AG10803 (cell line): ENCODE measurements around the gene MMADHC.
"Not testable (repeated sequence)": the region's sequence is repeated elsewhere in the genome, so short reads cannot be mapped to it uniquely, and the experiment has no call there.

Source experiments
- DNase-seq: peaks from one replicate; pipeline ENCODE4 v3.0.0; 2010; ENCODE audit warnings: low read depth
- H3K4me3 ChIP-seq: 2 replicates; pipeline ENCODE4 v1.5.1; 2011; ENCODE audit warnings: mild to moderate bottlenecking, low read length, control low read depth
- TF ChIP-seq, protein P1 (sequence below): conservative IDR thresholded peaks from 2 replicates; pipeline ENCODE4 v1.5.1; 2011; ENCODE audit warnings: mild to moderate bottlenecking, low read length, control low read depth, inconsistent platforms

MMADHC gene

DNA sequence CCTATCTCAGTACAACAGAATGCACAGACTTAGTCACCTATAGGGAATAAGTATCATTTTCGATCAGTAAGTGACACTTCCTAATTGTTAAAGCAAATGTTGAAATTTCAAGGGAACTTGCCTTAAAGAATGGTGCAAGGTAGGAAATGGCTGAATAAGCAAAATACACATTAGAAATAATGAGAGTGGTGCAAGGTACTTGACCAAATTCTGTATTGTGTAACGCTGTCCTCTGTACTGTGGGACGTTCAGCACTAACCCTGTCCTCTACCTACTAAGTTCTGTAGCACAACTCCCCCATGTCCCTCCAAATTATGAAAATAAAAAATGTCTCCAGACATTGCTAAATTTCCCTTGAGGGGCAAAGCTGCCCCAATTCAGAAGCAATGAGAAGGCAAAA is 19.4 kb downstream of the MMADHC start:
- H3K4me3 ChIP-seq: no peak overlapping the region
- no peak for DNase-seq
- TF ChIP-seq, protein P1, sequence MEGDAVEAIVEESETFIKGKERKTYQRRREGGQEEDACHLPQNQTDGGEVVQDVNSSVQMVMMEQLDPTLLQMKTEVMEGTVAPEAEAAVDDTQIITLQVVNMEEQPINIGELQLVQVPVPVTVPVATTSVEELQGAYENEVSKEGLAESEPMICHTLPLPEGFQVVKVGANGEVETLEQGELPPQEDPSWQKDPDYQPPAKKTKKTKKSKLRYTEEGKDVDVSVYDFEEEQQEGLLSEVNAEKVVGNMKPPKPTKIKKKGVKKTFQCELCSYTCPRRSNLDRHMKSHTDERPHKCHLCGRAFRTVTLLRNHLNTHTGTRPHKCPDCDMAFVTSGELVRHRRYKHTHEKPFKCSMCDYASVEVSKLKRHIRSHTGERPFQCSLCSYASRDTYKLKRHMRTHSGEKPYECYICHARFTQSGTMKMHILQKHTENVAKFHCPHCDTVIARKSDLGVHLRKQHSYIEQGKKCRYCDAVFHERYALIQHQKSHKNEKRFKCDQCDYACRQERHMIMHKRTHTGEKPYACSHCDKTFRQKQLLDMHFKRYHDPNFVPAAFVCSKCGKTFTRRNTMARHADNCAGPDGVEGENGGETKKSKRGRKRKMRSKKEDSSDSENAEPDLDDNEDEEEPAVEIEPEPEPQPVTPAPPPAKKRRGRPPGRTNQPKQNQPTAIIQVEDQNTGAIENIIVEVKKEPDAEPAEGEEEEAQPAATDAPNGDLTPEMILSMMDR: no peak

DNA sequence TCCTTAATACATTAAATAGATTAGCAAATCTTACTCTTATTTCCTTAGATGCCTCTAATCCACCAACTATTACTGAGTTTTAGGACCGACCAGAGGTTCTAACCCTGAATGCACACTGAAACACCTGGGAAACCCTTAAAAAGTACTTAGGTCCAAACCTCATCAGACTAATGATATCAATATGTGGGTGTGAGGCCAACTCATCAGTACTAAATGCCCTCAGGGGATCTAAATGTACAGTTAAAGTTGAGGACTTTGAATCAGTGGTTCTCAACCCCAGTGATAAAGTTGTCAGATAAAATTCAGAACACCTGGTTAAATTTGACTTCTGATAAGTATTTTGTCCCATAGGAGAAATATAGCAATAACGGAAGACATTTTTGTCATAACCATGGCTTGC is 20.9 kb downstream of the MMADHC start:
- H3K4me3 ChIP-seq: no peak overlapping the region
- TF ChIP-seq, protein P1: no peak
- no peak for DNase-seq

DNA sequence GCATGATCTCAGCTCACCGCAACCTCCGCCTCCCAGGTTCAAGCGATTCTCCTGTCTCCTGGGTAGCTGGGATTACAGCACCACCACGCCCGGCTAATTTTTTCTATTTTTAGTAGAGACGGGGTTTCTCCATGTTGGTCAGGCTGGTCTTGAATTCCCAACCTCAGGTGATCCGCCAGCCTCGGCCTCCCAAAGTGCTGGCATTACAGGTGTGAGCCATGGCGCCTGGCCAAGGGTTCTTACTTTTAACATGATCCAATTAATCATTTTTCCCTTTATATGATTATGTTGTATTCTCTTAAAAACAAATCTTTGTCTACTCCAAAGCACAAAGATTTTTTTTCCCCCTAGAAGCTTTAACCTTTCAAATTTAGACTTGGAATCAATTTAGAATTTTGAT is 21.9 kb downstream of the MMADHC start:
- not testable (repeated sequence) for DNase-seq, H3K4me3 ChIP-seq

DNA sequence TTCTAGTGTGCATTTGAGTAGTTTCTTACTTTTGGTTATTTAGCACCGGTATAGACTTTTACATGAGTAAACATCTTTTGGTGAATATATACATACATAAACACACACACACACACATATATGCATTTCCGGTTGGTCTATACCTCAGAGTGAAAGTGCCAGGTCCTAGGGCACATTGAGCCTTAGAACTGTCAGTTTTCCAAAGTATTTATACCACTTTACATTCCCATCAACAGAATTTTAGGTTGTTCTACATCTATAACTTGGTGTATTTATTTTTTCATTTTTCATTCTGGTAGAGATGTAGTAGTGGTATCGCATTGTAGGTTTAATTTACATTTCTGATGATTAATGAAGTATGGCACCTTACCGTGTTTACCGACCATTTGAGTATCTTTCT is 22.6 kb downstream of the MMADHC start:
- no peak for DNase-seq
- no peak overlapping the region for H3K4me3 ChIP-seq
- TF ChIP-seq, protein P1: no peak

DNA sequence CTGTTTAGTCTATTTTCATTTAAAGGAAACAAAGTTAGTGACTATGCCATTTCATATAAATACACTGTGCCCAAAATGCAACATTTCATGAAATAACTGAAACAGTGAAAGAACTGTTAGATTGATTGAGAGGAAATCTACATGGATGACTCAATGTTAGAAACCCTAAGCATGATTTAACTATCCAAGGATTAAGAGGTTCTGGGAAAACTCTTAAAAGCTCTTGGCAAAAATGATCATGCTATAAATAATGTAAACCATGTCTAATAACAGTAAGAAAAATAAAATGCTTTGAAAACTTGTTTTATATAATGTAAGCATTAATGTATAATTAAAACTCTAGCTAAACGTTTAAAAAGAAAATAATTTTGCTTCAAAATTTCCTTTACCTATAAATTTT is 23.5 kb downstream of the MMADHC start:
- no peak for DNase-seq
- TF ChIP-seq, protein P1: no peak
- H3K4me3 ChIP-seq: no peak overlapping the region

DNA sequence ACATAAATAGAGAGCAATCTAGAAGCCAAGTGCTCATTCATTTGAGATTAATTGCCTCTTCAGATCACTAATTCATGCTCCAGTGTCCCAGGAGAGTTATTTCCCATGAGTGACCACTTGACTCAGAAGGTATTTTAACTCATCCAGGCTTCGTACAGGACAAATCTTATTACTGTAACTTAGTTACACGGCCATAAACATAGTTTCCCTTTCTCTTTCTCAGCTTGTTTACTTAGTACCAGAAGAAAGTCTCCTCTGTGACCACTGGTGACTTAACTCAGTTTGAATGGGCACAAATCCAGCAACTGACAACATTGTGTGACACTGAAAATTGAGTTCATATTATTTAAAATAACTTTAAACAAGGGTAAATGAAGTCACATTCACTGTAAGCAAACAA is 25.3 kb downstream of the MMADHC start:
- DNase-seq: peak; percentile 50
- no peak overlapping the region for H3K4me3 ChIP-seq
- TF ChIP-seq, protein P1: no peak

DNA sequence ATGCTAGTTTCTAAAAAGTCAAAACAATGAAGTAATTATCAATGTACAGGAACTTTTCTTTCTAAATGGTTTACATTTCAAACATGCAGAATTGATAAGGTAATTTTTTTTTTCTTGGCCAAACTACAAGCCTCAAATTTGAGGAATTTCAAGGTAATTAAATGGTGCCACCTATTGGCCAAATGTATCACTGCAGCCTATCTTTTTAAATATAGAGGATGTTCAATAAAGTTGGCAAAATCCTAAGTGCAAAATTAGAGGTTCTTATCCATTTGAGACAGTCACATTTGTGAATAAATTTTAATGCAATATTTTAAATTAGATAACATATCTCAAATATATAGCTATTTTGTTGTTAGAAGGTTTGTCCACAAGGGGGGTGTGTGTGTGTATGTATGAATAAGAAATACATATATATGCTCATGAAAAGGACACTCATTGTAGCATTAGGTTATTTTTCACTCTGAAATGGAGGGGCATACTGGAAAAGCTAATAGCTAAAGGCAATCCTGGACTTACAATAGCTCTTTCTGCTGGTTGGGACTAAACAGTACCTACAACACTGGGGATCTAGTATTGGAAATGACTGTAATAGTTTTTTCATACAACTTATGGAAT is 26.2 kb downstream of the MMADHC start:
- peak; percentile 27 for DNase-seq
- H3K4me3 ChIP-seq: no peak overlapping the region
- TF ChIP-seq, protein P1: peak; percentile 79
